Astrocyte (in vitro differentiated cells and primary cell): ENCODE data around the gene ZNF516.

Experiments used
- CTCF ChIP-seq: IDR thresholded peaks from 2 replicates; pipeline ENCODE4 v1.5.1; 2011; ENCODE audit warnings: low read depth, mild to moderate bottlenecking, inconsistent platforms, low read length, moderate library complexity; ENCODE audit not compliant: insufficient read depth
- EZH2 ChIP-seq: IDR thresholded peaks from 2 replicates; pipeline ENCODE4 v1.6.1; 2012; ENCODE audit warnings: mild to moderate bottlenecking, low read length, inconsistent platforms; ENCODE audit not compliant: insufficient read depth

DNA sequence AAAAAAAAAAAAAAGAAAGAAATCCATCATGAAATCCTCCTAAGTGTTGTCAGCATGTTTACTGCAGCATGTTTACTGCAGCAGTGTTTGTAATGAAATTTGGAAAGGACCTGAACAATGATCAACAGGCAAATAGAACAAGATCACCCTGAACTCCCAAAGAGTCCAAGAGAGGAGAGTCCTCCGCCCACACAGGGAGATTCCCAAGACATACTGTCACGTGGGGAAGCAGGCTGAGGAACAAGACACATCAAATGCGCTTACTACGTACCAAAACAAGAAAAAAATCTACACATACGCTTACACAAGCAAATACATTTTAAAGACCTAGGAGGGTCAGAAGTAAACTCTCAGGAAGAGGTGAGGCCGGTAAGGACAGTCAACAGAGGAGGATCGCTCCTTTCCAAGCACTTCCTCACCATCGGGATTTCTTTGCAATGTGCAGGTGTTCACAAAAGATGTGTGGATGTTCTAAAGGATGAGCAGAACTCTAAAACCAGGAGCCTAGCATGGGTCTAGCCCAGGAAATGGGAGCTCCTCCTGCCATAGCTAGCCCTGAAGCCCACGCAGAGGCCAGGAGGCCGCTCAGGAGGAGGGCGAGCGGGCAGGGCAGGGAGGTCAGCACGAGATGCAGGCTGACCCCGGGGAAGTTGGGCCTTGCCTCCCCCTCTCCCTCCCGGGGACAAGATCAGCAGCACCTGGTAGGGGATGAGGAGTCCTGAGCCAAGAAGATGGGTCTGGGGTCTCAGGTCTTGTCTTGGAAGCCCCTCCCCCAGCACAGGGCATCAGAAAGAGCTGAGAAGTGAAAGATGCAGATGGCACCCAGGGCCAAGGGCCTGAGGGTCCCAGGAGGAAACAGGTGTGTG, 66.4 kb downstream of the ZNF516 start:
- TF ChIP-seq CTCF = no peak
- TF ChIP-seq EZH2 = no peak
